GM19238 (cell line): ENCODE results near the gene SPON1.

Experiments
- DNase-seq: peaks from one replicate; pipeline ENCODE4 v3.0.0; 2011; ENCODE audit warnings: low spot score; ENCODE audit not compliant: insufficient read length

Gene SPON1

GRCh38 chr11:14036469-14036868 is 73.9 kb downstream of the SPON1 start:
- DNase-seq: no peak

GRCh38 chr11:14041040-14041439 is 78.5 kb downstream of the SPON1 start:
- DNase-seq: no peak

GRCh38 chr11:14041565-14041964 is 79.0 kb downstream of the SPON1 start:
- no peak for DNase-seq

GRCh38 chr11:14042686-14043465 is 80.4 kb downstream of the SPON1 start:
- DNase-seq: no peak

- no peak for DNase-seq
Observed at GRCh38 chr11:14044916-14045315, 82.4 kb downstream of the SPON1 start.

GRCh38 chr11:14045417-14045816 is 82.9 kb downstream of the SPON1 start:
- no peak for DNase-seq

GRCh38 chr11:14052198-14052597 is 89.7 kb downstream of the SPON1 start:
- DNase-seq: no peak

- DNase-seq: no peak
Observed at GRCh38 chr11:14054116-14055107, 91.9 kb downstream of the SPON1 start.

GRCh38 chr11:14055936-14056335 is 93.4 kb downstream of the SPON1 start:
- no peak for DNase-seq

GRCh38 chr11:14058061-14058460 is 95.5 kb downstream of the SPON1 start:
- DNase-seq: no peak

- DNase-seq: no peak
Observed at GRCh38 chr11:14059491-14059890, 97.0 kb downstream of the SPON1 start.

- no peak for DNase-seq
Observed at GRCh38 chr11:14061721-14062120, 99.2 kb downstream of the SPON1 start.

GRCh38 chr11:14065141-14065540 is 102.6 kb downstream of the SPON1 start:
- DNase-seq: no peak

GRCh38 chr11:14065681-14066080 is 103.2 kb downstream of the SPON1 start:
- DNase-seq: no peak

- no peak for DNase-seq
Observed at GRCh38 chr11:14067686-14068085, 105.2 kb downstream of the SPON1 start.

GRCh38 chr11:14070896-14071295 is 108.4 kb downstream of the SPON1 start:
- no peak for DNase-seq

GRCh38 chr11:14073849-14074476 is 111.4 kb downstream of the SPON1 start:
- DNase-seq: no peak

GRCh38 chr11:14075118-14076078 is 112.9 kb downstream of the SPON1 start:
- no peak for DNase-seq

GRCh38 chr11:14079011-14079410 is 116.5 kb downstream of the SPON1 start:
- no peak for DNase-seq

- DNase-seq: no peak
Observed at GRCh38 chr11:14079797-14080196, 117.3 kb downstream of the SPON1 start.
